Ishikawa (cell line): ENCODE data around the gene ATP9A.
A peak's percentile ranks its signal among the peaks of the same experiment; 100 is the strongest.

Experiments used
- CEBPB ChIP-seq: IDR thresholded peaks from 2 replicates; pipeline ENCODE4 v1.6.1; 2012
- CREB1 ChIP-seq: IDR thresholded peaks from 2 replicates; pipeline ENCODE4 v1.6.1; 2012; ENCODE audit warnings: low read depth
- EGR1 ChIP-seq: IDR thresholded peaks from 2 replicates; pipeline ENCODE4 v1.6.1; 2012
- EP300 ChIP-seq: IDR thresholded peaks from 2 replicates; pipeline ENCODE4 v1.6.1; 2012; ENCODE audit warnings: borderline replicate concordance
- FOXM1 ChIP-seq: IDR thresholded peaks from 2 replicates; pipeline ENCODE4 v1.6.1; 2012; ENCODE audit warnings: low read depth, borderline replicate concordance
- NFIC ChIP-seq: IDR thresholded peaks from 2 replicates; pipeline ENCODE4 v1.6.1; 2012
- RAD21 ChIP-seq: IDR thresholded peaks from 2 replicates; pipeline ENCODE4 v1.6.1; 2012; ENCODE audit warnings: low read depth
- TAF1 ChIP-seq: IDR thresholded peaks from 2 replicates; pipeline ENCODE4 v1.6.1; 2012; ENCODE audit warnings: low read depth, mild to moderate bottlenecking
- TCF12 ChIP-seq: IDR thresholded peaks from 2 replicates; pipeline ENCODE4 v1.6.1; 2012; ENCODE audit warnings: low read depth
- TEAD4 ChIP-seq: IDR thresholded peaks from 2 replicates; pipeline ENCODE4 v1.6.1; 2012
- YY1 ChIP-seq: IDR thresholded peaks from 2 replicates; pipeline ENCODE4 v1.6.1; 2012; ENCODE audit warnings: low read depth
- ZBTB7A ChIP-seq: IDR thresholded peaks from 2 replicates; pipeline ENCODE4 v1.6.1; 2012; ENCODE audit warnings: low read depth
- TF ChIP-seq, protein P1 (sequence below): IDR thresholded peaks from 2 replicates; pipeline ENCODE4 v1.6.1; 2012
- TF ChIP-seq, protein P2 (sequence below): IDR thresholded peaks from 2 replicates; pipeline ENCODE4 v1.6.1; 2012; ENCODE audit warnings: low read depth, mild to moderate bottlenecking
- TF ChIP-seq, protein P3 (sequence below): IDR thresholded peaks from 2 replicates; pipeline ENCODE4 v1.6.1; 2012

The ATP9A gene

DNA sequence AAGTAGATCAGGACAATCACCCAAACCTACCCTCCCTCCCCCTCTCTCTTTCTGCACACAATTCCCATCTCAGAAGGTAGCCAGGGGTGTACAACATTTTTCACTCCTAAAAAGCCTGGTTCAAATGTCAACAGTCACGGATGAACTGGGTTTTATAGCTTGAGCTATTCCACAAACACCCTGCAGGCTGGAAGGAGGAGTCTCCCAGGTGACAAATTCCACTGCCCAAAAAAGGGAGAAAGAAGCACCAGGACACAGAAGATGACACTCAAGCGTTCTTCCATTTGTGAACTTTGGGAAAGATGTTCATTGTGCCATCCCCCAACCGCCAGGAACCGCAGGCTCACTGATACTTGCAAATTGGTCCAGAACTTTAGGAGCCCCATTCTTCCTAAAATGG is 114.1 kb downstream of the ATP9A start:
- no peak for TF ChIP-seq TAF1
- no peak for TF ChIP-seq EGR1
- no peak for TF ChIP-seq CEBPB
- TF ChIP-seq NFIC = no peak
- no peak for TF ChIP-seq FOXM1
- no peak for TF ChIP-seq ZBTB7A
- no peak for TF ChIP-seq TEAD4

DNA sequence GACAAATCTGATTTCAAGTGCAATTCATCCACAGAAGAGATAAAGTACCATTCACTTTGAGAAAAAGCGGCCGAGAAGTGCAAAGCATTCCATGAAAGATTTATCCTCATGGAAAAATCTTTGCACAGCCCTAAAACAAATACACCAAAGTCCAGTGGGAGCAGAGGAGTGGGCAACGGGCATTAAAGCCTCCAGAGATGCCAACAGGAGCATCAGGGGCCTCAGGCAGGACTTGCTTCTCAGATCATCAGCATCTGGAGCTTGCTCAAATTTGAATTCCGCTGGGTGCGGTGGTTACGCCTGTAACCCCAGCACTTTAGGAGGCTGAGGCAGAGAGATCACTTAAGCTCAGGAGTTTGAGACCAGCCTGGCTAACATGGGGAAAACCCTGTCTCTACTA is 115.0 kb downstream of the ATP9A start:
- TF ChIP-seq EP300 = no peak
- TF ChIP-seq CREB1 = no peak
- no peak for TF ChIP-seq YY1
- TF ChIP-seq TEAD4 = no peak
- TF ChIP-seq ZBTB7A = no peak
- no peak for TF ChIP-seq TCF12
- no peak for TF ChIP-seq FOXM1
- TF ChIP-seq EGR1 = no peak
- no peak for TF ChIP-seq CEBPB
- TF ChIP-seq, protein P1, sequence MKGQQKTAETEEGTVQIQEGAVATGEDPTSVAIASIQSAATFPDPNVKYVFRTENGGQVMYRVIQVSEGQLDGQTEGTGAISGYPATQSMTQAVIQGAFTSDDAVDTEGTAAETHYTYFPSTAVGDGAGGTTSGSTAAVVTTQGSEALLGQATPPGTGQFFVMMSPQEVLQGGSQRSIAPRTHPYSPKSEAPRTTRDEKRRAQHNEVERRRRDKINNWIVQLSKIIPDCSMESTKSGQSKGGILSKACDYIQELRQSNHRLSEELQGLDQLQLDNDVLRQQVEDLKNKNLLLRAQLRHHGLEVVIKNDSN = no peak
- no peak for TF ChIP-seq NFIC
- TF ChIP-seq RAD21 = no peak

DNA sequence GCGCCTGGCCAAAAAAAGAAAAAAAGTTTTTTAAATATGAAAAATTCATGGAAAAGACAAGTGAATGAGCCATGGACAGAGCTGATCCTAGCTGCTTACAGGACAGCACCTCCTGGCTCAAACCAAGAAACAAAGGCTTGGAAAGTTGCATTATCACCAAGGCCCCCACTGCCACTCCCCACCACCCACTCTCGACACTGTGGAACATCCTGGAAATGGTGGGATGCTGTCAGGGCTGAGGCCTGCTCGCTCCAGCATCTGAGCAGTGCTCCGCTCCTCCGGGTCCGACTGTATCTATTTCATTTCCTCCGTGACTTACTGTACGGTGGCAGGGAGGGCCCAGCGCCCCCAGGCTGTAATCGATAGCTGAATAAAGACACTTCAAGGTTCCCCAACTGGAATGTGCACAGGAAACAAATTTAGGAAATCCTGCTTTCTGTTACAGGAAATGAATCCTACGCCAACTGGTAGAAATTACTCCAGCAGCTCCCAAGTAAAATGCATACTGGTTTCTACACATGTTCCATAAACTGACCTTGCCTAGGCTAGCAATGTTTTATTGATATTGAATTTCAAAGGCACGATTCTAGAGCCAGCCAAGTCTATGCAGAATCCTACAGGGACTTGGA is 116.2 kb downstream of the ATP9A start:
- no peak for TF ChIP-seq YY1
- no peak for TF ChIP-seq NFIC
- TF ChIP-seq, protein P1 = no peak
- no peak for TF ChIP-seq TAF1
- TF ChIP-seq EGR1 = no peak
- TF ChIP-seq TEAD4 = no peak
- TF ChIP-seq EP300 = no peak
- TF ChIP-seq CREB1 = no peak
- TF ChIP-seq TCF12 = no peak
- no peak for TF ChIP-seq CEBPB
- no peak for TF ChIP-seq ZBTB7A
- TF ChIP-seq FOXM1 = no peak
- TF ChIP-seq, protein P2, sequence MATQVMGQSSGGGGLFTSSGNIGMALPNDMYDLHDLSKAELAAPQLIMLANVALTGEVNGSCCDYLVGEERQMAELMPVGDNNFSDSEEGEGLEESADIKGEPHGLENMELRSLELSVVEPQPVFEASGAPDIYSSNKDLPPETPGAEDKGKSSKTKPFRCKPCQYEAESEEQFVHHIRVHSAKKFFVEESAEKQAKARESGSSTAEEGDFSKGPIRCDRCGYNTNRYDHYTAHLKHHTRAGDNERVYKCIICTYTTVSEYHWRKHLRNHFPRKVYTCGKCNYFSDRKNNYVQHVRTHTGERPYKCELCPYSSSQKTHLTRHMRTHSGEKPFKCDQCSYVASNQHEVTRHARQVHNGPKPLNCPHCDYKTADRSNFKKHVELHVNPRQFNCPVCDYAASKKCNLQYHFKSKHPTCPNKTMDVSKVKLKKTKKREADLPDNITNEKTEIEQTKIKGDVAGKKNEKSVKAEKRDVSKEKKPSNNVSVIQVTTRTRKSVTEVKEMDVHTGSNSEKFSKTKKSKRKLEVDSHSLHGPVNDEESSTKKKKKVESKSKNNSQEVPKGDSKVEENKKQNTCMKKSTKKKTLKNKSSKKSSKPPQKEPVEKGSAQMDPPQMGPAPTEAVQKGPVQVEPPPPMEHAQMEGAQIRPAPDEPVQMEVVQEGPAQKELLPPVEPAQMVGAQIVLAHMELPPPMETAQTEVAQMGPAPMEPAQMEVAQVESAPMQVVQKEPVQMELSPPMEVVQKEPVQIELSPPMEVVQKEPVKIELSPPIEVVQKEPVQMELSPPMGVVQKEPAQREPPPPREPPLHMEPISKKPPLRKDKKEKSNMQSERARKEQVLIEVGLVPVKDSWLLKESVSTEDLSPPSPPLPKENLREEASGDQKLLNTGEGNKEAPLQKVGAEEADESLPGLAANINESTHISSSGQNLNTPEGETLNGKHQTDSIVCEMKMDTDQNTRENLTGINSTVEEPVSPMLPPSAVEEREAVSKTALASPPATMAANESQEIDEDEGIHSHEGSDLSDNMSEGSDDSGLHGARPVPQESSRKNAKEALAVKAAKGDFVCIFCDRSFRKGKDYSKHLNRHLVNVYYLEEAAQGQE = no peak
- TF ChIP-seq, protein P3, sequence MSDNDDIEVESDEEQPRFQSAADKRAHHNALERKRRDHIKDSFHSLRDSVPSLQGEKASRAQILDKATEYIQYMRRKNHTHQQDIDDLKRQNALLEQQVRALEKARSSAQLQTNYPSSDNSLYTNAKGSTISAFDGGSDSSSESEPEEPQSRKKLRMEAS = no peak
- TF ChIP-seq RAD21 = no peak

DNA sequence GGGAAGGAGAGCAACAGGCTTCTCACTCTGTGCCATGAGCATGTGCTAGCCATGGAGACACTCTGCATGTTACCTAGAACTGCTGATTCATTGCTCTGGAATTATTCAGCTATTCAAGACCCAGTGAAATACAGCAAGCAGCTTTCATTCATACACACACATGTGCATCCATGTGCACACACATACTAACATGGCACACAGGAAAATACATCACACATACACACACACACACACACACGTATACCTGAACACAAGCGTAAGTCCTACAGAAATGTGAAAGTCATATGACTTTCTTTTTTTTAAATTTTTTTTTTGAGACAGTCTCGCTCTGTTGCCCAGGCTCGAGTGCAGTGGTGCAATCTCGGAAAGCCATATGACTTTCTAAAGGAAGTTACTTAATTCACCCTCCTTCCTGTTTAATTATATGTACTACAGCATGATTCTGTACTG is 117.5 kb downstream of the ATP9A start:
- TF ChIP-seq TEAD4 (no peak), ZBTB7A (no peak), CEBPB (peak; percentile 72), EGR1 (no peak)
- TF ChIP-seq, protein P3 = 0 out of 2 replicates have a peak, but pooled peaks have one; percentile 51

DNA sequence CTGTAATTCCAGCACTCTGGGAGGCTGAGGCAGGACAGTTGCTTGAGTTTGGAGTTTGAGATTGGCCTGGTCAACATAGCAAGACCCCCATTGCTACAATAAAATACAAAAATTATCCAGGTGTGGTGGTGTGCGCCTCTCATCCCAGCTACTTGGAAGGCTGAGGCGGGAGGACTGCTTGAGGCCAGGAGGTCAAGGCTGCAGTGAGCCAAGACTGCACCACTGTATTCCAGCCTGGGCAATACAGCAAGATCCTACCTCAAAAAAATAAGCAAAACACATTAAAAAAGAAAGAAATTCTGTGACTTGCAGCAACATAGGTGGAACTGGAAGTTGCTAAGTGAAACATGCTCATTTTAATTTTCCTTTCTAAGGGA is 119.6 kb downstream of the ATP9A start:
- TF ChIP-seq ZBTB7A (no peak), FOXM1 (no peak), TEAD4 (no peak), NFIC (no peak), YY1 (no peak), EGR1 (no peak), CEBPB (no peak), TAF1 (no peak), RAD21 (no peak), CREB1 (no peak), EP300 (no peak), TCF12 (no peak)
- TF ChIP-seq, protein P2 = no peak
- TF ChIP-seq, protein P1 = no peak
- TF ChIP-seq, protein P3 = no peak
